Measurements from ENCODE around the gene ZNF407.

ZNF407 gene

DNA sequence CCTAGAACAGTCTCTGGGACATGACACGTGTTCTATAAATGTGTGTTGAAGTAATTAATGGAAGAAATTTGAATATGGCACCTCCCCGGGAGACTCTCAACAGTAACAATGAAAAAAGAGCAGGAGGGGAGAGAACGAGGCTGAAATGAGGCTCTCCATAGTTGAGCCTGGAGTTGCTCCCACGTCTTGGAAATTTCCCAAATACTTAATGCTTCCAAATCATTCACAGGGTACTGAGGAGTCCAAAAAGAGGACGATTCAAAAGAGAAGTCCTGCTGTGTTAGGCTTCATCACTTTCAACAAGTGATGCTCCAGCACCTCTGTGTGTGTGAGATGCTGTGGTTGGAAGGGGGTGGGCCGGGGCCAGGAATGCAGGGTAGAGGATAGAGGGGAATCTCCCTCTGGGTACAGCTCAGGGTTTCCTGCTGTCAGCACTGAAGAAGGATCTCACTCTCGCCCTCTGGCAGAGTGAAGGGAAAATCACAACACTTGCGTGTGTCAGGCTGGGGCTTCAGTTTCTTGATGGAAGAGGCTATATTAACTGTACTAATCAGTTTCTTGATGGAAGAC, 18.1 kb upstream of the ZNF407 start:
- no peak for DNase-seq (ENCODE audit: low read depth)
- TF ChIP-seq, protein P1, sequence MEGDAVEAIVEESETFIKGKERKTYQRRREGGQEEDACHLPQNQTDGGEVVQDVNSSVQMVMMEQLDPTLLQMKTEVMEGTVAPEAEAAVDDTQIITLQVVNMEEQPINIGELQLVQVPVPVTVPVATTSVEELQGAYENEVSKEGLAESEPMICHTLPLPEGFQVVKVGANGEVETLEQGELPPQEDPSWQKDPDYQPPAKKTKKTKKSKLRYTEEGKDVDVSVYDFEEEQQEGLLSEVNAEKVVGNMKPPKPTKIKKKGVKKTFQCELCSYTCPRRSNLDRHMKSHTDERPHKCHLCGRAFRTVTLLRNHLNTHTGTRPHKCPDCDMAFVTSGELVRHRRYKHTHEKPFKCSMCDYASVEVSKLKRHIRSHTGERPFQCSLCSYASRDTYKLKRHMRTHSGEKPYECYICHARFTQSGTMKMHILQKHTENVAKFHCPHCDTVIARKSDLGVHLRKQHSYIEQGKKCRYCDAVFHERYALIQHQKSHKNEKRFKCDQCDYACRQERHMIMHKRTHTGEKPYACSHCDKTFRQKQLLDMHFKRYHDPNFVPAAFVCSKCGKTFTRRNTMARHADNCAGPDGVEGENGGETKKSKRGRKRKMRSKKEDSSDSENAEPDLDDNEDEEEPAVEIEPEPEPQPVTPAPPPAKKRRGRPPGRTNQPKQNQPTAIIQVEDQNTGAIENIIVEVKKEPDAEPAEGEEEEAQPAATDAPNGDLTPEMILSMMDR (IDR thresholded peaks at IDR 0.05; ENCODE audit: control insufficient read depth, insufficient read depth, low read depth, low read length, missing control alignments) = no peak
- H3K4me3 ChIP-seq (ENCODE audit: control insufficient read depth, low read depth, low read length) = no peak overlapping the region

DNA sequence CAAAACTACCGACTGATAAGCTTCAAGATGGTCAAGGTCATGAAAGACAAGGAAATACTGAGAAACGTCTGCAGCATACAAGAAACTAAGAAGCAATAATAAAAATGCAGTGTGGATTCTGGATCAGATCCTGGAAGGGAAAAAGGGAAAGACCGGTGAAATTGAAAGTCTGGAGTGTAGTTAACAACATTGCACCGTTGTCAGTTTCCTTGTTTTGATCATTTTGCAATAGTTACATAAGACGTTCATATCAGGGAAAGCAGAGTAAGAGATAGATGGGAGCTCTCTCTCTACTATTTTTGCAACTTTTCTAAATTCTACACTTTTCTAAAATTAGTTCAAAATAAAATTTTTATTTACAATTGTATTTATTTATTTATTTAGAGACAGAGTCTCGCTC, 15.0 kb upstream of the ZNF407 start:
- no peak for DNase-seq (ENCODE audit: low read depth)
- TF ChIP-seq, protein P1 (IDR thresholded peaks at IDR 0.05; ENCODE audit: control insufficient read depth, insufficient read depth, low read depth, low read length, missing control alignments) = no peak
- no peak overlapping the region for H3K4me3 ChIP-seq (ENCODE audit: control insufficient read depth, low read depth, low read length)

DNA sequence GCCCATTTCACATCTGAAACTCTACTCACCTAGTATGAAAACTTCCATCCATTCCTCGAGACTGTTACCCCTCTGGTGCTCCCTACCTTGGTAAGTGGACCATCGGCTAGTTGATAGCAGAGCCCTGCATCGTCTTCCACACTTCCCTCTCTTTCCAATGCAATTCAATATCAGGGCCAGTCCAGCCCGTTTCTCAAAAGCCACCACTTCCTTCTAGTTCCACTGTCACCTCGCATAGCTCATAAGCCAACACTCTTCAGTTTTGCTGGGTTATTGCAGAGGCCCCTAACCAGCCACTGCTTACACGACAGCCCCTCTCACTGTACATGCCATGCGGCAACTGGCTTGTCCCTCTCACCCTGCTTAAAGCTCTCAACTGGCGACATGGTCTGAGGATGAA, 10.2 kb upstream of the ZNF407 start:
- TF ChIP-seq, protein P1 (IDR thresholded peaks at IDR 0.05; ENCODE audit: control insufficient read depth, insufficient read depth, low read depth, low read length, missing control alignments) = no peak
- no peak for DNase-seq (ENCODE audit: low read depth)

DNA sequence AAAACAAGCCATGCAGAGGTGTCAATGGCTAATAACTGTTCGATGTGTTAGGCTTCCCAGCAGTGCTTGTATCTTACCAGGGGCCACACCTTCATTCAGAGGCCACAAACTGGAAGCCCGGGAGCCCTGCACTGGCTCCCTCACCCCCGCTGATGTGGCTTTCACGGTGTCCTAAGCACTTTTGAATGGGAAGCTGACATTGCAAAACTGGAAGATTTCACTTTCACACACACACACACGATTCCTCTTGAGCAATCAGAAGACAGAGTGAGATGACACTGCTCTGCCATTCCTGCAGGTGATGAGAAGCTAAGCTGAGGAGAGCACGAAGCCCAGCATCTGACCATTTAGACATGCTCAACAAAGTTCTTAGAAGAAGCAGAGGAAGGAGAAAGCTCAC, 8.6 kb upstream of the ZNF407 start:
- no peak overlapping the region for H3K4me3 ChIP-seq (ENCODE audit: control insufficient read depth, low read depth, low read length)
- TF ChIP-seq, protein P1 (IDR thresholded peaks at IDR 0.05; ENCODE audit: control insufficient read depth, insufficient read depth, low read depth, low read length, missing control alignments) = no peak
- DNase-seq (ENCODE audit: low read depth) = no peak

More for the DNA sequence above, 10.2 kb upstream of the ZNF407 start:
- no peak overlapping the region for H3K4me3 ChIP-seq (ENCODE audit: control insufficient read depth, low read depth, low read length)

DNA sequence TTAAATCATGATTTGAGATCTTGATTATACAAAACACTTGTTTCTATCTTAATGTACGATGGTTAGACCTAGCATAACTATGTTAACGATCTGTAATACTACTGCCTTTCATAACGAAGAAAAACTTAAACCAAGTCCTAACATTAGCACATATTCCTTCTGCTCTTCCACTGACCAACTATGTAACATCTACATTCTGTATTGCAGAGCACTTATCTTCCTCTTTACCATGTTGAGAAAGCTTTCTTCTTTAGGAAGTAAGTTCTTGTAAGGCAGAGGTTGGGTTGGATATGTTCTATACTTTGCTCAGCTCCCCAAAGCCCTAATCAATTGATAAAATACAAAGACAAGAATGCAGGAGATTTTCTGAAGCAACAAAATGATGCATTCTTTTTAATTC, 7.9 kb upstream of the ZNF407 start:
- H3K4me3 ChIP-seq (ENCODE audit: control insufficient read depth, low read depth, low read length) = no peak overlapping the region
- TF ChIP-seq, protein P1 (IDR thresholded peaks at IDR 0.05; ENCODE audit: control insufficient read depth, insufficient read depth, low read depth, low read length, missing control alignments) = no peak
- DNase-seq (ENCODE audit: low read depth) = no peak

DNA sequence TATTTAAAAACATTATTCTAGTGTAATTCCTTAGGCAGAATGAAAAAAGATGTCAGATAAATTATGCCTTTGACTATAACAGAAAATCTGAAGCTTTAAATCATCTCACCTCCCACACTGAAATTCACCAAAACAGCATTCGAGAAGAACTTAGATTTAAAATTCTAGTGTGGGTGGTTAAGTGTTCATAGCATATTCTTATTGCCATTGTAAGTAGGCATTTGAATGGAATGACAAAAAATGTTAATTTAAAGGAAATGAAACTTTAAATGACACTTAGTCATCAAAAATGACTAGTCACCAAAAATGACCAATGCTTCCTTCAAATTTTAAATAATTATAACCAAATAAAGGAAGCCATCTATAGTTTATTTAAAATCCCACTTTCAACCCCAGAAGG, 7.0 kb upstream of the ZNF407 start:
- DNase-seq (ENCODE audit: low read depth) = no peak
- no peak overlapping the region for H3K4me3 ChIP-seq (ENCODE audit: control insufficient read depth, low read depth, low read length)
- TF ChIP-seq, protein P1 (IDR thresholded peaks at IDR 0.05; ENCODE audit: control insufficient read depth, insufficient read depth, low read depth, low read length, missing control alignments) = no peak

DNA sequence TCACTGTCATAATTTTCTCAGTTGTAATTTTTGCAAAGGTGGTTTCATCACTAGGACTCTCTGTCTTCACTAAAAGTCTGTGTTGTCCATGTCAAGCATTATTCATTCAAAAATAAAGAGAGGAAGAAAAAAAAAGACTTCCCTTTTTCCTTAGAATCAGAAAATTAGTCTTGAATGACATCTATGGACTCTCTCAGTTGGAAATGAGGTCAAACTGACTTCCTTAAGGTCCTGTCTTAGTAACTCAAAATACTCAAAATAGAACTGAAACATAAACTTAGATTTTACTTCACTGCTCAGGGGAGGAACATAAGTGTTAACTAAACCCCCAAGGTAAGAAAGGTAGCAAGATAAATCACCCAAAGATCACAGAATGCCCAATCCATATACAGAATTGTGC, 2.2 kb upstream of the ZNF407 start:
- no peak overlapping the region for H3K4me3 ChIP-seq (ENCODE audit: control insufficient read depth, low read depth, low read length)
- TF ChIP-seq, protein P1 (IDR thresholded peaks at IDR 0.05; ENCODE audit: control insufficient read depth, insufficient read depth, low read depth, low read length, missing control alignments) = no peak
- DNase-seq (ENCODE audit: low read depth) = no peak
